Measurements from ENCODE around the gene KCNG2.
"Not testable (repeated sequence)": the region's sequence is repeated elsewhere in the genome, so short reads cannot be mapped to it uniquely, and the experiment has no call there.

The KCNG2 gene, protein sequence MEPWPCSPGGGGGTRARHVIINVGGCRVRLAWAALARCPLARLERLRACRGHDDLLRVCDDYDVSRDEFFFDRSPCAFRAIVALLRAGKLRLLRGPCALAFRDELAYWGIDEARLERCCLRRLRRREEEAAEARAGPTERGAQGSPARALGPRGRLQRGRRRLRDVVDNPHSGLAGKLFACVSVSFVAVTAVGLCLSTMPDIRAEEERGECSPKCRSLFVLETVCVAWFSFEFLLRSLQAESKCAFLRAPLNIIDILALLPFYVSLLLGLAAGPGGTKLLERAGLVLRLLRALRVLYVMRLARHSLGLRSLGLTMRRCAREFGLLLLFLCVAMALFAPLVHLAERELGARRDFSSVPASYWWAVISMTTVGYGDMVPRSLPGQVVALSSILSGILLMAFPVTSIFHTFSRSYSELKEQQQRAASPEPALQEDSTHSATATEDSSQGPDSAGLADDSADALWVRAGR

DNA sequence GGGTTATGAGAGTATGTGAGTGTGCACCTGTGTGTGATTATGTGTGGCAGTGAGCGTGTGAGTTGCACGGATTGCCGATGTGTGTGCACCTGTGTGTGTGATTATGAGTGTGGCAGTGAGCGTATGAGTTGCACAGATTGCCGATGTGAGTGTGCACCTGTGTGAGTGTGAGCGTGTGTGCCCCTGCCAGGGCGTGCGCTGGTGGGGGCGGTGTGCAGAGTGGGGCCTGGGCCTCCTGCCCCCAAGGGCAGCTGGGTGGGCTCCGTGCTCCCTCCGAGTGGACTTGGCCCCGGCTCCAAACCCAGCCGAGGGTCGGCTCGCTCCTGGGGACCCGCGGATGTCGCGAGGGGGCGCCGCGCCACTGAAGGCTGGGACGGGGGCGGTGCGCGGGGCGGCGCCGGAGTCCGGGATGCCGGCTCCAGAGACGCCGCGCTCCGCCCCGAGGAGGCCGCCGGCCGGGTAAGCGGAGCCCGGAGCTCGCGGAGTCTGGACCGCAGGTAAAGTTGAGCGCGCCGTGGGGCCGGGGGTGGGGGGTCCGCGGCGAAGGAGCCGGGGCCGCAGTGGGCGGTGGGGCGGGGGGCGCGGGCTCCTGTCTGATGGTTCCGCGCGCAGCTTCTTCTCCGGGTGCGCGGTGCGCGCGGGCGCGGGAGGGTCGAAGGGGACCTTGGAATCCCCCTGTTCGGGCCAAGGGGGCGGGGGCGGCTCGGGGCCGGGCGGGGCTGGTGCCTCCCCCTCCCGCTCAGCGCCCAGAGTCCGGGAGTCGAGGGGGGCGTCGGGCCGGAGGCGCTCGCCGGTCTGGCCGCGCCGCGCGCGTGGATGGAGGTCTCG is at the start of gene KCNG2:
Gene KCNG2, plus strand, starts transcription at position 421 of the 828 bp plus-strand sequence. CDS start 65,730 bp downstream, outside the sequence.
- DNase-seq (ENCODE audit: low spot score): peak; percentile 63

DNA sequence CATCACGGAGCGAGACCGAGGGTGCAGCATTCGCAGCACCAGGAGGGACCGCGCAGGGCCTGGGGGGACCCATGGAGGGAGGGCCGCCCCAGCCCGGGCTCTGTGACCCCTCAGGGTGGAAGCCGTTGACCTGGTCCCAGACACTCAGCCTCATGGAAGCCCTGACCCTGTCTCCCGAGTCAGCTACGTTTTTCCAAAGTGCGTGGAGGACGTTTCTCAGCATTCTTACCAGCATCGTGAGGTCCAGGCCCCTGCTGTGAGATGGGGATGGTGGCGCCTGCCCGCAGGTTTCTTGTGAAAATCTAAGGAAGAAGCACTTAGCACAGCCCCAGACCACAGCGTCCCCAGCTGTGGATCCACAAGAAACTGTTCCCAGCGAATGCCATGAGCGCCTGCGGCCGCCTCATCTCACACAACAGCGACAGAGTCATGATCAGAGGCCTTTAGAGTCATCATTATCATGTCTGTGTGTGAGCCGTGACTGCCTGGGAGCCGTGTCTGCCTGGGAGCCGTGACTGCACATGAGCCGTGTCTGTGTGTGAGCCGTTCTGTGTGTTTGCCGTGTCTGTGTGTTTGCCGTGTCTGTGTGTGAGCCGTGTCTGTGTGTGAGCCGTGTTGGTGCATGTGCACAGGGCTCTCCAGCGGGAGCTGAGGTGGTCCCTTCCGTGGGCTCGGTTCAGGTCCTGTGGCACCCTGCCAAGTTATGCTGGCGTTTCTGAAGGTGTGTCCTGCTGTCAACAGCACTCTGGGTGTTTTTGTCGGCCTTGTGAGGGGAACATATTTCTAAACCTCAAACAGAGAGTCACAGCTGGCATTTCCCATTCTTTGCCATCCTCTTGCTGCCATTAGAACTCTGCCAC is 49.2 kb upstream of the KCNG2 start:
- no peak for DNase-seq (ENCODE audit: low spot score)

DNA sequence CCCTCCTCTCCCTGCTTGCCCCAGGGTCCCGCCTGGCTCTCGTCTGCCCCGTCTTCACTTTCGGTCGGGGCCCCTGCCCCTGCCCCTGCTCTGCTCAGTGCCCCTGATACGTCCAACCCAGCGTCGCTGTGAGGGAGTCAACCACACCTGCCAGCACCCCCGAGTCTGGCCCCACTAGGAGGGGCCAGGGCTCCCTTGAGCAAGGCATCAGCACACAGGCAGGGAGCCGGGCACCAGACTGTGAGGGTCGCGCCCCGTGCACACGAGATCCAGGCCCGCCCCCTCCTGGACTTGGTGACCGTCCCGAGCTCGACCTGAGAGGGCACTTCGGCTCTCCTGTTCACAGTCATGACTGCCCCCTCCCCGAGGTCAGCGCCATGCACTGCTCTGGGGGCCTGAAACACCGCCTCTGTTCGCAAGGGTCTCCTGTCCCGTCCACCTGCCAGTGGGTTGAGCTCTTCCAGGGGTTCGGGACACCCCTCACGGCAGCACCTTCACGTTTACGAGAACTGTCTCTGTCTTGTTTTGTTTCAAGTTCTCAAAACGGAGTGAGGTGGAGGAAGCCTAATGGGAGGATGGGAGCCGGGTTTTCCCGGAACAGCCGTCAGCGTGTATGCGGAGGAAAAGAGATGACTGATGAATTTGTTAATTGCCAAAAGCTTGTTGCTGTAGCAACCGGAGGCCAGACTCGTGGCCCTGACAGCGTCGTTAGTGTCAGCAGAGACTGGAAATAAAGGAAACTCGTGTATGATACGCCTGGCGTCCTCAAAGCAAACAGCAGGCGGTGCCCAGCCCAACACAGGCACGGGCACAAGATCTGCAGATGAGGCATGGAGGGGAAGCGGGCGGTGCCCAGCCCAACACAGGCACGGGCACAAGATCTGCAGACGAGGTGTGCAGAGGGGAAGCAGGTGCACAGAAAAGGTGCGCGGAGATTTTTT is 48.2 kb upstream of the KCNG2 start:
- no peak for DNase-seq (ENCODE audit: low spot score)

DNA sequence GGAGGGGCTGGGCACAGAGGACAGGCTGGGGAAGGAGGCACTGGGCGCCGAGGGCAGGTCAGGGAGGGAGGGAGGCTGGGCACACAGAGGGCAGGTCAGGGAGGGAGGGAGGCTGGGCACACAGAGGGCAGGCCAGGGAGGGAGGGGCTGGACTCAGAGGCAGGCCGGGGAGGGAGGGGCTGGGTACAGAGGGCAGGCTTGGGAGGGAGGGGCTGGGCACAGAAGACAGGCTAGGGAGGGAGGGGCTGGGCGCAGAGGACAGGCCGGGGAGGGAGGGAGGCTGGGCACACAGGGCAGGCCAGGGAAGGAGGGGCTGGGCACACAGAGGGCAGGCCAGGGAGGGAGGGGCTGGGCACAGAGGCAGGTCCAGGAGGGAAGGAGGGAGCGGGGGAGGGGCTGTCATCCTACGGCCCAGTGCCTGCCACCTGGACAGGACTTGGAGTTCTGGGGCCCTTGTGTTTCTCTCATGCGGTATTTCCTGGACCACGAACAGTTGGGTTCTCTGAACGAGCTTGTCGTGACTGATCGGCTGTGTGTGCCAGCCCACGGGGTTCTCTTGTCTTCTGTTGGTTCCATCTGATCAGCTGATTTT is 46.7 kb upstream of the KCNG2 start:
- DNase-seq (ENCODE audit: low spot score): no peak

DNA sequence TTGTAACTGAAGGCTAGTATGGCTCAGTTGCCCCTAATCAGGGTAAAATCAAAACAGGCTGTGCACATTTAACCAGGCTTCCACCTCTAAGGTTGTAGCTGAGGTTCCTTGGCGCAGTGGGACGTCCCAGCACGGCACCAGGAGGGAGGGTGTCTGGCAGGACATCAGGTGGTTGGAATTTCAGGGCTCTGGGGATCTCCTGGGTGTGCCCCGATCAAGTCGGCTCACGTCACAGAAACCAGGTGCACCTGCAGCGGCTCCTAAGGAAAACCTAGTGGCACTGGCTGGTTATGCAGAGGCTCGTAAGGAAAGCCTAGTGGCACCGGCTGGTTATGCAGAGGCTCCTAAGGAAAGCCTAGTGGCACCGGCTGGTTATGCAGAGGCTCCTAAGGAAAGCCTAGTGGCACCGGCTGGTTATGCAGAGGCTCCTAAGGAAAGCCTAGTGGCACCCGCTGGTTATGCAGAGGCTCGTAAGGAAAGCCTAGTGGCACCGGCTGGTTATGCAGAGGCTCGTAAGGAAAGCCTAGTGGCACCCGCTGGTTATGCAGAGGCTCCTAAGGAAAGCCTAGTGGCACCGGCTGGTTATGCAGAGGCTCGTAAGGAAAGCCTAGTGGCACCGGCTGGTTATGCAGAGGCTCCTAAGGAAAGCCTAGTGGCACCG is 45.7 kb upstream of the KCNG2 start:
- DNase-seq (ENCODE audit: low spot score): not testable (repeated sequence)

DNA sequence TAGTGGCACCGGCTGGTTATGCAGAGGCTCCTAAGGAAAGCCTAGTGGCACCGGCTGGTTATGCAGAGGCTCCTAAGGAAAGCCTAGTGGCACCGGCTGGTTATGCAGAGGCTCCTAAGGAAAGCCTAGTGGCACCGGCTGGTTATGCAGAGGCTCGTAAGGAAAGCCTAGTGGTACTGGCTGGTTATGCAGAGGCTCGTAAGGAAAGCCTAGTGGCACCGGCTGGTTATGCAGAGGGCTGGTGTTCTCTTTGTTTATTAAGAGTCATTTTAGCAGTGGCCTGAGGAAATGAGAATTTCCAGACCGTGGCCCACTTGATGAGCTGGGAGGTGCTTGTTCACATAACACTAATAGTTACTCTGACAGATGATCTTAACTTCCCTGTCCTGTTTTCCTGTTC is 44.8 kb upstream of the KCNG2 start:
- DNase-seq (ENCODE audit: low spot score): not testable (repeated sequence)

DNA sequence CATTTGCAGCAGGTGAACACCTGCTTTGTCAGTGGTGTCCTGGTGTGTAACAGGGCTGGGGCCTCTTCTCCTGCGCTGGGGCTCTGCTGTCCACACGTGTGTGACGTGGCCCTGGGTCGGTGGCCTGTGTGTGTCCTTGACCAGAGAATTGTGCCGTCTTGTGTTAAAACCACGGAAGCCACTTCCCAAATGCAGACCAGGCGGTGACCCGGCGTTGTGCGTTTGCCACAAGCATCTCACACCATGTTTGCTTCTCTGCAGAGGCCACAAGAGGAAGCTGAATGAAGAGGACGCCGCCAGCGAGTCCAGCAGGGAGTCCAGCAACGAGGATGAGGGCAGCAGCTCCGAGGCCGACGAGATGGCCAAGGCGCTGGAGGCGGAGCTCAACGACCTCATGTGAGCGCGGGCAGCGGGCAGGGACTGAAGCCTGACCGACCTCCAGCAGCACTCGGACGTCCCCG is 44.3 kb upstream of the KCNG2 start:
- DNase-seq (ENCODE audit: low spot score): no peak

DNA sequence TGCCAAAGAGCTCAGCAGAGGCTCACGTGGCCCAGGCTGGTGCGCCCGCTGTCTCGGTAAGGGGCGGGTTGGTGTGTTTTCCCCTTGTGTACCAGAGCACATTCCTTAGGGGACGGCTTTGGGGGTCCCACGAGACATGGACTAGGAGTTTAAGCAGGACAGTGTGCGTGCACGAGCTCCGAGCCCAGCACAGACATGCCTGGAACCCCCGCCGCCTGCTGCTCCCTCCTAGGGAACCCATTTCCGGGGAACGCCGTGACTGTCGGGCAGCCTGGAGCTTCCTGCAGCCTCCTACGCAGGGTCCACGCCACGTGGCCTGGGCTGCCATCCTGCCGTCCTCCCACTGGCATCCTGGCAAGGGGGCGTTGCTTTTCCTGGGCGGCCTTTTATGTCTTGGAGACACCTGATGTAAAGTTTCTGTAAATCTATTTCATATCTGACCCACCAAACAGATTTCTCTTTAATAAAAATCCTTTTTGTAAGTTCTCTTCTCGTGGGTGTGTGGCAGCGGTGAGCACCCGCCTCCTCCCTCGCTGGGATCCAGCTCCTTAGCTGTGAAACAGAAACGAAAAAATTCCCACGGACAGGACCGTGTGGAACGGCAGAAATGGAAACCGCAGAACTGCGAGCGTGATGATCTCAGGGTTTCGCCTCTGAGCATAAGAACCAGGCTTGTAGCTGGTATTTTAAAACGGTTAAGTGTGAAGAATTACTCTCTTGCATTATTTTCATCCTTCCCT is 43.5 kb upstream of the KCNG2 start:
- DNase-seq (ENCODE audit: low spot score): no peak

DNA sequence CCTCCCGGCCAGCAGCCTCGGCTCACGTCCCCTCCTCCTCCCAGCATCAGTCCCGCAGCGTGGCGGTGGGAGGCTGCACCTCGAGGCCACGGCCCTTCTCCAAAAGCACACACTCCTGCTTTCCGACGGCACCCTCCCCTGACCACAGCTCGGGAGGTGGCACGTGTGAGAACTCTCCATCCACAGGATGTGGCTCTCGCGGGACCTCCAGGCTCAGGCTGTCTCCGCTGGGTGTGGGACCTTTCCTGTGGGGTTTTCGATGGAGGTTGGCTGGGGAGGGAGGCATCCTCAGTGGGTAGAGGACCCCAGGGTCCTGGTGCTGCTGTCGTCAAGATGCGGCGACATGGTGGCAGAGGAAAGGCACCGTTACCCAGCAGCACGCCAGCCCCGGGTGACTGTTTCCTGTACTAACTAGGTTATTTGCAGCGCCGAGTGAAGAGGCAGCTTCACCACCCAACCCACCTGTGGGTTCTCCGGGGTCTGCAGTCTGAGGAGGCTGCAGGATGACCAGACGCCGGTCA is 42.8 kb upstream of the KCNG2 start:
- DNase-seq (ENCODE audit: low spot score): no peak

DNA sequence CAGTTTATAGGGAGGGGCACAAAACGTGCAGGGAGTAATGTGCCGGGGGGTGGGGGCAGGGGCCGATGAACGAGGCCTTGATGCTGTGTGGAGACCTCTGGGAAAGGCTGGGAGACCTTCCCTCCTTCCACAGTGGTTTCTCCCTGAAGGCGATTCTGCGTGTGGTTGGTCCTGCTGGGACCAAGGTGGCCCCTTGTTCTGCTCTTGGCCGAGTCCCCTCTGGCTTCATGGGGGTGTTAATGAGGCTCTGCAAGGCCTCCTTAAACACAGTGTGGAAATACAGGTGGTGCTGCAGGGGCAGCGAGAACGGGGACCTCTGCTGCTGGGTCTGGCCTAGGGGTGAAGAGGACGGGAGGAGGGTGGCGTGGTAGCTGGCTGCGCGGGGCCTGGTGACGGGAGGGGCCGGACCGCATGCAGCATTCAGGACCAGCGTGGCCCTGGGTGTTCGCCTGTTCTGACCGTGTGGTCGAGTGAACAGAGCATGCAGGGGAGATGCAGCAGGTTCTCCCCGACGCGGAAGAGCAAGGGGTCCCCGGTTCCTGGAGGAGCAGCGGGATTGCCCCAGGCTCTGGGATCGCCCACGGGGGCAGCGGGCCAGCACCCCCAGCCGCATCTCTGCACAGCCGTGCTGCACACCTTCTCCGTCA is 42.1 kb upstream of the KCNG2 start:
- no peak for DNase-seq (ENCODE audit: low spot score)

DNA sequence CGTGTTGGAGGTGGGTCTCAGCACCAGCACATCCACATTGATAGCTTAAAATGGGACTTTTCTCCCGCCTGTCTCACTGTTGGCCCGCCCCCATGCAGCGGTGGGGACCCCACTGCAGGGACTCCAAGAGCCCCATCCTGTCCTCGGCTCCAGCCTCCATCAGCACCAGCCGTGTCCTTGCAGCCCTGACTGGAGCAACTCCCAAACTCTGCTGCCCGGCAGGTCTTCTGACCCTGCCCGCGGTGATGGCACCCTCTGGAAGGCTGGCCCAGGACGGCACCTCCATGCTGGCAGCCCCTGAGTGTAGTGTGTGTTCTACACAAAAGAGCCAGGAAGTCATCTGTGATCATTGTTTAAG is 41.6 kb upstream of the KCNG2 start:
- no peak for DNase-seq (ENCODE audit: low spot score)

DNA sequence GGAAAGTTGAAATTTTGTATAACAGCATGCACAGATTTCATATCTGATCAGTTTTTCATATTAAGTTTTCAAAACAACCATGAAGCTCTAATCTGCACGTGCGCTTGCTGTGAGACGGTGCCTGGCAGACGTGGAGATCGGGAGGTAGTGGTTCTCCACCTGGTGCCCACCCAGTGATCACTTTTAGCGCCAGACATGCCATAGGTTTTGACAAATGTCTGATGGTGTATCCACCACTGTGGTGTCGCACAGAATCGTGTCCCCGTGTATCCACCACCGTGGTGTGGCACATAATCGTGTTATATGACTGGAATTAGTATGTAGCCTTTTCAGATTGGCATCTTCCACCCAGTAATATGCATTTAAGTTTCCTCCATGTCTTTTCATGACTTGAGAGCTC is 40.9 kb upstream of the KCNG2 start:
- no peak for DNase-seq (ENCODE audit: low spot score)

DNA sequence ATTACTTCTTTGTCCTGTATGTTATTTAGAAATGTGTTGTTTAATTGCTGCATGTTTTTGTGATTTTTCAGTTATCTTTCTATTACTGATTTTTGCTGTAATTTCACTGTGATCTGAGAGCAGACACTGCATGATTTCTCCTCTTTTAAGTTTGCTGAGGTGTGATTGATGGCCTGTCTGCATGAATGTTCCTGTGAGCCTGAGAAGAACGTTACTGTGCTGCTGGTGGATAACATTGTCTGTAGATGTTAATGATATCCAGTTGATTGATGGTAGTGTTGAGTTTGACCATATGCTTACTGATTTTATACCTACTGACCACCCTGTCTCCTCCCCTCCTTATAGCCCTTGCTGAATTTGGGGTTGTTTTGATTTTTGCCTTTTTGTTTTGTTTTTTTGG is 37.4 kb upstream of the KCNG2 start:
- DNase-seq (ENCODE audit: low spot score): no peak

DNA sequence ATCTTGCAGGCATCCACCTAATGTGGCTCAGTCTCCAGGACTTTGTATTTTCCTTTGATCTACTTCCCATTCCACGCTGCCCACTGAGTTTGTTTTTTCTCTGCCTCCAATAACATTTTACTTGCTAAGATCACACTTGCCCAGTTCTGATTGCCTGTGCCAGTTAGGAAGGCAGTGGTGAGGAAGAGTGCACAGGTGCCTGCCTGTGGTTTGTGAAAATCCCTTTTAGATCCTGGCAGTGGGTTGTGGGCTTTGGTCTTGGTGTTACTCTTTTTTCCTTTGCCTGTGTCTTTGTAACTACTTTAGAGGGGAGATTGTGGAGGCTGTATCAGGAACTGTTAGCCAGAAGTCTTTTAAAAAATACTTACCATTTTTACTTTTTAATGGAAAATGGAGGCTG is 36.9 kb upstream of the KCNG2 start:
- DNase-seq (ENCODE audit: low spot score): no peak

DNA sequence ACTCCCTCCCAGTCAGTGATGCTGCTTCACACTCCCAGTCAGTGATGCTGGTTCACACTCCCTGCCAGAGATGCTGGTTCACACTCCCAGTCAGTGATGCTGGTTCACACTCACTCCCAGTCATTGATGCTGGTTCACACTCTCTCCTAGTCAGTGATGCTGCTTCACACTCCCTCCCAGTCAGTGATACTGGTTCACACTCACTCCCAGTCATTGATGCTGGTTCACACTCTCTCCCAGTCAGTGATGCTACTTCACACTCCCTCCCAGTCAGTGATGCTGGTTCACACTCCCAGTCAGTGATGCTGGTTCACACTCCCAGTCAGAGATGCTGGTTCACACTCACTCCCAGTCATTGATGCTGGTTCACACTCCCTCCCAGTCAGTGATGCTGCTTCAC is 34.3 kb upstream of the KCNG2 start:
- no peak for DNase-seq (ENCODE audit: low spot score)

DNA sequence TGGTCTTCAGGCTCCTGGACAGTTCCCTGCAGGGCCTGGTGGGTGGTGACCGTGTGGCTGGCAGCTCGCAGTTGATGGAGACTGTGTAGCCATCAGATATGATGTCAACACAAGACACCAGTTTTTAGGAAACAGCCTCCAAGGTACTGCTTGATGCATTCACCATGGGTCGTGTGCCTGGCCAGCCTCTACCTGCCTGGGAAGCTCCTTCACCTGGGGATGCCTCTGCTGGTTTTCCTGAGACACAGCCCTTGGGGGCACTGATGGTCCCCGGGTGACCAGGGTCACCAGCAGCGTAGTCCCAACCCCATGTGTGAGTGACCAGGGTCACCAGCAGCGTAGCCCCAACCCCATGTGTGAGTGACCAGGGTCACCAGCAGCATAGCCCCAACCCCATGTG is 33.6 kb upstream of the KCNG2 start:
- no peak for DNase-seq (ENCODE audit: low spot score)

DNA sequence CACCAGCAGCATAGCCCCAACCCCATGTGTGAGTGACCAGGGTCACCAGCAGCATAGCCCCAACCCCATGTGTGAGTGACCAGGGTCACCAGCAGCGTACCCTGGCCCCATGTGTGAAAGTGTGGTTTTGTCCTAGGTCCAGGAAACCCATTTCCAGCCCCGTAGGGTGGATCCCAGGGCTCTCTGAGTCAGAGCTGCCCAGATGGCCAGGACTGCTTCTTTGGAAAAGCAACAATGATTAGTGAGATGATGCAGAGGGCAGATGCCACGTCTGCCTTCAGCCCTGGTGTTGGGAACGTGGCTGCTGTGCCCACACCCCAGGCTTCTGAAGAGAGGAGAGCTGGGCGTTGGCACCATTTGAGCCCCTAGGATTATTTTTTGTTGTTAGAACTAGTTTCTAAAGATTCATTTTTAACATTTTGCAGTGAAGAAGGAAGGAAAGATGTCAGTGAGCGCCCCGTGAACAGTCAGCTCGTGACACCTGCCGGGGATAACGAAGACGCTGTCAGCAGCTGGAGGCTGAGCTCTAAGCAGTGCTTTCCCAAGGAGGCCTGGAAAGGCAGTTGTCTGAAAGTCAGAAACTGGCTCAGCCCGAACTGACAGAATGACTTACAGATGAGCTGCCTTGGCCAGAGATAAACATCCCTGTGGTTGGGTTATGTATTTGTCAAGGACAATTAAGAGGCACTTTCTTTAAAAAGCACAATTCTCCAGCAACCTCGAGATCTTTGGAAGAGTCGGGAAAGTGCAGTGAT is 32.1 kb upstream of the KCNG2 start:
- peak; percentile 81 for DNase-seq (ENCODE audit: low spot score)

DNA sequence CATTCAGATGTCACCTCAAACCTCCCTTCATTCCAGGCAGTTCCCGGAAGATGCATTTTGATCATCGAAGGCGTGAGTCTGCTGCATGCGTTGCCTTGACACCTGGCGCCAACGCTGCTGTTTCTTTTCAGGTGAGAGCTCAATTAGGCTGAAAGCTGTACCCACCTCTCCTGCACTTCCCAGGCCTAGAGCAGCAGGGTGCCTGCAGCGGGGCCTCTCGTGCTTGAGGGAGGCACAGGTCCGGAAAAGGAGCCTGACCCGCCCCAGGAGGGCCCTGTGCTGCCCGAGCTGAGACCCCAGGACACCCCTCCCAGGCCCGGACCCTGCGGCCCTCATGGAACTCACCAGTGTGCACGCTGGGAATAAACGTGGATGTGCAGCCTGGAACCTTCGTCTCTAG is 31.4 kb upstream of the KCNG2 start:
- DNase-seq (ENCODE audit: low spot score): no peak

Measured in GM03348 (cell line).